CD4-positive, alpha-beta T cell treated with Interferon alpha-2 for 1 hour (primary cell): ENCODE results near the gene MAD1L1.

ENCODE experiments used
- DNase-seq, 2 donors: peaks; one replicate each; pipeline ENCODE4 v3.0.0-alpha.2; 2020 to 2022

Gene MAD1L1

DNA sequence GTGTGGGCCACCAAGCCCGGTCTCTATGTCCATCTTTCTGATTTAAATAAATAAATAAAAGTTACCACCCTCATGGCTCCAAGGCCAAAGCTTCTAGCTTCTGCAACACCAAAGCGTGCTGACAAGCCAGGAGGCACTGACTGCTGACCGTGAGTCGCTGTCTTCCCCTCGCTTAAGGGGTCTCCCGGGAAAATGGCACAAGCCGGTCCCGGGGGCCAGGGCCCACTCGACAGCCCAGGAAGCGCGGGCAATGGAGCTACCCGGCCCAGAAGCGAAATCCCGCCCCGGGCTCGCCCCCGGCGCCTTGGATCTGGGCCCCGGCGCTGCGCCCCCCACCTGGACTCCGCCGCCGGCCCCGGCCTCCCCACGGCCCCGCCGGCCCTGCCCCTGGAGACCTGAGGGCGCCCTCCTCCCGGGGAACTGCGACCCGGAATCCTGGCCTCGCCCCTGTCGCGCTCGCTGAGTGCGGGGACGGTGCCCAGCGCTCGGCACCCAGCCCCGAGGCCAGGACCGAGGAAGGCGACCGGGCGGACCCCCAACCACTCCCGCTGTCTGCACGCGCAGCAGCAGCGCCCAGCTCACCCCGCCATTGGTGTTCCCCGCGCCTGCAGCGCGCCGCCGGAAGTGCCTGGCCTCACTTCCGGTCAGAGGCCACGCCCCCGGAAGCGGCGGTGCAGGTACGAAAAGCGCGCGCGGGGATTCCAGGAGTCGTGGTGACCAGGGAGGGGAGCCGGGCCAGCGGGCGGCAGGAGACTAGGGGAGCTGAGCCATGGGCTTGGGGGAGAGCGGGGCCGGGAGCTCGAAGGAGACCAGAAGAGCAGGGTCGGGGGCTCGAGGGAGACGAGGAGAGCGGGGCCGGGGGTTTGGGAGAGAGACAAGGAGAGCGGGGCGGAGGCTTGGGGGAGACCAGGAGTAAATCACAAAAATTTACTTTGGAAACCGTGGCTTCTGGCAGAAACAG, 9.1 kb upstream of the MAD1L1 start, which contains the start of the genes MRM2 and NUDT1:
Gene MRM2 (minus strand): TSS at position 626 of the 961 bp plus-strand sequence. CDS start 36 bp downstream, at position 590.
Gene NUDT1 (plus strand): TSS at position 647 of the 961 bp plus-strand sequence. CDS start 2,349 bp downstream, outside the sequence.
- peak; percentile 67 to 74 for DNase-seq

DNA sequence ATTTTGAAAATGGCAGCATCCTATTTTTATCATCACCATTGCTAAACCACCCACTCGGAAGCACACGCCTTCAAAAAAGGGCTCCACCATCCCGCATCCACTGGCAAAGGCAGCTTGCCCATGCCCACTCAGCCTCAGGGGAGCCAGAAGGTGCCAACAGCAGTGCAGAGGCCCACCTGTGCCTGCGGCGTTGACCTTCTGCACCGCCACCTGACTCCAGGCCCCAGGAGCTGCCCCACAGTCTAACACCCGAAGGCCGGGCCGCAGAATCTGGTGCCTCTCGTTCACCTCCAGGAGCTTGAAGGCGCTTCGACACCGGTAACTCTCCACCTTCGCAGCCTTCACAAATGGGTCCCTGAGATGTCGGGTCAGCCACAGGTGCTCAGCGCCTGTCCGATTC, 6.5 kb upstream of the MAD1L1 start:
- DNase-seq, result no peak

DNA sequence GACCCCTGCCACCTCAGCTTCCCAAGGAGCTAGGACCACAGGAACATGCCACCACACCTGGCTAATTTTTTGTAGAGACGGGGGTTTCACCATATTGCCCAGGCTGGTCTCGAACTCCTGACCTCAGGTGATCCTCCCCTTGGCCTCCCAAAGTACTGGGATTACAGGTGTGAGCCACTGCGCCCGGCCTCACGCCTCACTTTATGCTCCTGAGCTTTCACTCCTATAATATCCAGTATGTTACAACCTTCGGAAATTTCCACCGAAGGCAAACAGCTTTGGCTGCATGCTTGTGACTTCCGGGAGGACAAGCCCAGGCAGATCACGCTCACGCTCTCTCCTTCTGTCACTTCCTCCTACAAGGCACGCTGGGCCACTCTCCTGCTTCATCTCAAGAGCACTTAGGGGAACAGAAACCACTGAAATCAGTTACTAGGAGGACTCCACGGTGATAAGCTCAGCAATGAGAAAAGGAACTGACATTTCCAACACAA, 4.4 kb upstream of the MAD1L1 start:
- peak; percentile 33 to 80 for DNase-seq

DNA sequence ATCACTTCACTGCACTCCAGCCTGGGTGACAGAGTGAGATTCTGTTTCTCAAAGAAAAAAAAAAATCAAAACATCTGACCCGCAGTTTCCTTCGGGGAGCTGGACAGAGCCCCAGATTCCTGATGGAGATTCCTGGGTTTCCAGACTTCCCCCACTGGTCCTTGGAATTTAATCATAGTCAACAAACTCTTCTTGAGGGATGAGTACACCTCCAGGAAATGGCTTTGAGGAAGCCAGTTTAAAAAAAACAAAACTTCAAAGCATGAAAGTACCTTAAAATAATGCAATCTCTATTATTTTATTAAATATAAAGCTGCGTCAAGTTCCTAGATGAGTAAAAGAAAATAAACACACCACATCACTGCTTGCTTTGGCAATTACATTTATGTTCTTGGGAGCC, 1.2 kb upstream of the MAD1L1 start:
- DNase-seq, result no peak

DNA sequence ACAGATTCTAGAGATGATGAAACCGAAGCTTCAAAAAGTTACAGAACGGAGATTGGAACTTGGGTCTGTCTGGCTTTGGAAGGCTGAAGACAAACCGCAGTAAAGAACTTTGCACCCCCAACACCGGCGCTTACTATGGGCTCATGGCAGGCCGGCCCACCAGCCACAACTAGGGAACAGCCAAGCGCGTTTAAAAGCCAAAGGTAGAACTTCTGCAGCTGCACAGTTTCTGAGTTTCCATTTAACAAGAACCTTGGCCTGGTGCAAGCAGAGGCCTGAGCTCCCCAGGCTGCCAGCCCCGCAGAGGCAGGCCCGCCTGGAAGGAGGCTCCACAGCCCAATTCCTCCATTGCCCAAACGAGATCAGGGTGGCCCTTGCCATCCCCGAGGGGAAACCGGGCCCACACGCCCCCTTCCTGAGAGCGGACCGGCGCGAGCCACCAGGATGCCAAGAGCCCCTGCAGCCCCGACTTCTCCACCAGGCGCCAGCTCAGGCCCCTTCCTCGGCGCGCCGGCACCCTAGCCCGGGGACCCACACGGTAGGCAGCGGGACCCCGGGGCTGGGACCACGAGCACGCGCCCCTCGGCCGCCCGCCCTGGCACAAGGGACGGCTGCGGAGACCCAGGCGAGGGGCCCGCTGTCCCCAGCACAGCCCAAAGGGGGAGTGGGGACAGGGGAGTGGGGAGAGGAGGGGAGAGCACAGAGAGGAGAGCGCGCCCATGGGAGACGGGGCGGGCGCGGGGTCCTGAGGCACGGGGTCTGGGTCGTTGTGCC, 566 bp downstream of the MAD1L1 start:
- no peak for DNase-seq

DNA sequence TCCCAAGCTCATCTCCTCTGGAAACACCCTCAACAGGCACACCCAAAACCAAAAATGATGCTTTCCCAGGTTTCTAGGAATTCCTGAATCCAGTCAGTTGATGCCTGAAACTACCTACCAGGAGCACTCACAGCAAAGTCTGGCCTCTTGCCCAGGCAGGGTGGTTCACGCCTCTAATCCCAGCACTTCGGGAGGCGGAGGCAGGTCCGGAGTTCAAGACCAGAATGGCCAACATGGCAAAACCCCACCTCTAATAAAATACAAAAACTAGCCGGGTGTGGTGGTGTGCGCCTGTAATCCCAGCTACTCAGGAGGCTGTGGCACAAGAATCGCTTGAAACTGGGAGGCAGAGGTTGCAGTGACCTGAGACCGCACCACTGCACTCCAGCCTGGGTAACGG, 1.9 kb downstream of the MAD1L1 start:
- no peak for DNase-seq

DNA sequence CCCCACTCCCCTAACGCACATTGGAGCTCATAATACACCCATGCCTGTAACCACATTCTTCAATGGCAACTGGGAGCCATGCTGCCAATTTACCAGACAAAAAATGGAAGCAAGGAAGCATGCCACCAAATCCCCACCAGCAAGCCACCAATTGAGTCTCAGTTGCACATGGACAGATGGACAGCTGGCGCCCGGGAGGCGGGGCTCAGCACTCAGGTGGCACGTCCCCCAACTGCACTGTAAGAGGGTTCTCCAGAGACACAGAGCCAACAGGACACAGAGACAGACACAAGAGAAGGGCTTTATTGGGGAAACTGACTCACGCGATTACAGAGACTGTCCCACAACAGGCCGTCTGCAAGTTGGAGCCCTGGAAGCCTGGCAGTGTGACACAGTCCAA, 2.5 kb downstream of the MAD1L1 start:
- no peak for DNase-seq

DNA sequence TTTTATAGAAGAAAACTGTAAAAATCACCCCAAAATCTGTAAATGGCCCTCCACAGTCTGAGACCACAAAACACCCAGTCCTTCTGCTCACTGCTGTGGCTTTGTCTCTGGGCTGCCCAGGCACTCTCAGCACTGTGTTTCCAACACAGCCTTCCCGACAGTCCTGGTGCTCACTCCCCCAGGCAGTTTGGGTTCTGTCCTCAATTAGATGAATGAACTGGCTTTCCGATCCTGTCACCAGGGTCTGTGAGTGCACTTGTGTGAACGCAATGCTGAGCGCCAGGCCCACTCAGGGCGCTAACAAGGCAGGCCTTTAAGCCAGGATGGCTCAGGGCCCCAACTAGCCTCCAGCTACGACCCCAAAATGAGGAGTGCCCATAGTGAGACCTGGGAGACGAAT, 3.3 kb downstream of the MAD1L1 start:
- DNase-seq, result no peak

DNA sequence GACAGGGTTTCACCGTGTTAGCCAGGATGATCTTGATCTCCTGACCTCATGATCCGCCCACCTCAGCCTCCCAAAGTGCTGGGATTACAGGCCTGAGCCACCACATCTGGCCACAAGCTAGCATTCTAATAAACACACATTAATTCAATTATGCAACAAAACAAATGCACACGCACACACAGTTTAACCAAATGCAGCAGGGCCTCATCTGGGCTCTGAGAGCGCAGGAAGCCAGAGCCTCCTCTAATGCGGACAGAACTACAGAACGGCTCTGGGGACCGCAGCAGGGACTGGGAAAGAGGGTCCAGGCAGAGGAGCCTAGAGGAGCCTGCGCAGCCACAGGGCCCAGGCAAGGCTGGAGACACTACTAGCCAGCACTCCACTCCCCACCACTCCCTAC, 3.8 kb downstream of the MAD1L1 start:
- no peak for DNase-seq

DNA sequence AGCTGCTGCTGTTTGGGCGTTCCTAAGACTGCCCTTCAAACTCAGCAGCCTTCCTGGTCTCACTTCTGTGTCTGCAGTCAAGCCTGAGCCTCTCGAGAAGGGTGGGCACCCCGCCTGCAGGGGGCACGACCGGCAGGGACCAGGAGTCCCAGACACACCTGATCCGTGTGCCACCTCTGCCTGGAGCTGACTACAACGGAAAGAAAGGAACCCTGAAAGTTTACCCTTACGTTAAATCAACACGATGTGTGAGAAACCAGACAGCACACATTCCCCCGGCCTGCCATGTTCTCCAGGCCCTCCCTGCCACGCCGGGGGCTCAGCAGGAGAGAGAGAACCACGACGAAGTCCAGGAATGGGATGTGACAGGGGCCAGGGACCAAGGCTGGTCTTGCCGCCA, 5.0 kb downstream of the MAD1L1 start:
- no peak for DNase-seq

DNA sequence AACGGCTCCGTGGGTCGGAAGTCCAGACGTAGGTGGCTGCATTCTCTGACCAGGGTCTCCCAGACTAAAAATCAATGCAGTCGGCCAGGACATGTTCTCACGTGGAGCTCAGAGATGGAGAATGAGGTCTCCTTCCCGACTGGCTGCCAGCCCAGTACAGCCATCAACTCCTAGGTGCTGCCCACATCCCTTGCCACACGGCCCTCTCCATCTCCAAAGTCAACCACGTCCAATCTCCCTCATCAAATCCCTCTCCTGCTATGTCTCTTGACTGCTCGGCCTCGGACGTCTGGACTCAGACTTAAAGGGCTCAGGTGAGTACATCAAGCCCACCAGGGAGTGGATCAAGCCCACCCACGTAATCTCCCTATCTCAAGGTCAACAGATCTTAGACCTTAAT, 6.9 kb downstream of the MAD1L1 start:
- no peak for DNase-seq

DNA sequence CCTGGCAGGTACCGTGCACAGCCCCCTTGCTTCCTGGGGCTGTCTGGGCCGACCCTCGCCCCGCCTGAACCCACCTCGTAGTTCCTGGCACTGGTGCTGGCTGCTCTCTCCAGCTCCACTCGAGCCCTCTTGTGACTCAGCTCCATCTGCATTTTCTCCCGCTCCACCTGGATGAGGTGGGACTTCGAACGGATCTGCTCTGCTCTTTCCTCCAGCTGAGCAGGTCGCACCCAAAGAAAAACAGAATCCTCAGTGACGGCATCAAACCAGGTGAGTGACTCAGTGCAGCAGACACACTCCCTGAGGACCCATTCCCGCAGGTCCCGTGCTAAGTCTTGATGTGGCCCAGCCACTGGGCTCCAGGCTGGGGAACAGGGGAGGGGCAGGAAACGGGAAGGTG, 7.4 kb downstream of the MAD1L1 start:
- no peak for DNase-seq

DNA sequence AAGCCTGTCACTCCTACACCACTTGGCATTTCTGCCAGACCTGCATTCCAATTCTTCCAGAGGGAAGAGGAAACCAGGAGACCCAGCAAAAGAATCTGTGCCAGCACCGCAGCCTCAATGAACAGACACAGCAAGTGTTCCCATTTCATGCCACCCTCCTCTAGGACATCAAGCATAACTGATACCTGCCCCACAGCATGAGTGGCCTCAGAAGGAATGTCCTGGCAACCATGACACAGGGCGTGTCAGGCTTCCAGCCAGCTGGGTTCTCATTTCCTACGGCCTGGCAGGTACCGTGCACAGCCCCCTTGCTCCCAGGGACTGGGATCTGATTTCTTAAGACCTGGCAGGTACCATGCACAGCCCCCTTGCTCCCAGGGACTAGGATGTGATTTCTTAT, 7.8 kb downstream of the MAD1L1 start:
- DNase-seq, result no peak

DNA sequence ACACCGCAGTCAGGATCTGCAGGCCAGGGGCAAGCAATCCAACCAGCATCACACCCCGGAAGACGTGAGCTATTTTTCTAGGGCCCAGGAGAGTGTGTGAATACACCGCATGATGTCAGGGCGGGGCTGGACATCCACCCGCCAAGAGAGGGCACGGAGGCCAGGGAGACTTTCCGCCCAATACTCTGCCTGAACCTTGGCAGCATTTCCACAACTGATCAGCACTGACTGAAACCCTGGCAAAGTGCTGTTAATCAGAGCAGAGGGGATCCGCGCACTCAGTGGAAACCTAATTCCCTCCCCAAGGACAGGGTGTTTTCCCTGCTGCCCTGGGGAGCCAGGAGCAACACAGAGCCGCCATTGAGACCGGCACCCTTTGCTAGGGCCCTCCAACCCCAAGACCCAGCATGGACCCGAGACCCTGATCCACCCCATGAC, 8.2 kb downstream of the MAD1L1 start:
- no peak for DNase-seq

DNA sequence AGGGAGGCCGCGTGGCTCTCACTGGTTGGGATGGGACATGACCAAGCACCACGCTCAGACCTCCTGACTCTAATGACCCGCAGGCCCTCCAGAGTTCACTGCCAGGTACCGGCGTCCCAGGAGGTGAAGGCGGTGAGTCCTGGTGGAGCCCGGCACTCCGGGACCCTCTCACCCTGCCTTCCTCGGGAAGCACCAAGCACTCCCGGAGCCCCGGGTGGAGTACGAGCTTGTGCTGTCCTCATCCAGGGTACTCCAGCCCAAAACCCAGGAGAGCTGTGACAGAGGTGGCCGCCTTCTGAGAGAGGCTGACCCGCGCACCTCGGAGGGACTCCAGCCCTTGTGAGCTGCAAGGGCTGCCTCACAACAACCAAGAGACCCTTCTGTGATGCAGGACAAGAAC, 9.4 kb downstream of the MAD1L1 start:
- no peak for DNase-seq

DNA sequence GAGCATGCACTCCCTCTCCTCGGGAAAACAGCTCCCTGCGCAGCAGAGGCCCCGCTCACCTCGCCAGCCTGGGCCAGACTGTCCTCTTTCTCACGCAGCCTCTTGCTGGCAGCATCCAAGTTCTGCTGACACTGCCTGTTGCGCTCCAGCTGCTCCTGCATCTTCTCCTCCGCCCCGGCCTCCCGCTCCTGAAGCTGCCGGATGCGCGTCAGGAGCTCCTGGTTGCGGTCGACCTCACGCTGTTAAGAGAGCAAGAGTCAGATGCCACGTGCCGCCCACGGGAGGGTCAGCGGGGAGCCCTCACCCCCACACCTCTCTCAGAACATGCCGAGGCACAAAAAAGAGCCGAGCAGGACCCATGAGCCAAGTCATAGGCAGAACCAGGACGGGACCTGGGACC, 10.2 kb downstream of the MAD1L1 start:
- DNase-seq, result no peak

DNA sequence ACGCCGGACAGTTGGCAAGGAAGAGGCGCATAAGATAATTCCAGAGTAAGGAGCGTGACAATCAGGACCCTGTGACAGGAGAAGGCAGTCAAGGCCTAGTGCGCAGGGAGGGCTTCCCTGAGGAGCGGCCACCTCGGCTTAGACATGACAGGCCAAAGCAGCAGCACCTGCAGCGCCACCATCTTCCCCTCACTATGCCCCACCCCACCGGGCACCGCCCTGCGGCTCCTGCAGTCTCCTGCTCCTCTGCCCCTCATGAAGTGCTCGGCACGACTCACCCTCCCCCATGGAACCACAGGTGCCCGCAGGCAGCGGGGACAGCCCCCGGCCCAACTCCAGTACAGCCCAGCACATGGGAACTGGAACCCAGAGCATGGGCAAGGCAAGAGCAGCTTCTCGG, 11.8 kb downstream of the MAD1L1 start:
- no peak for DNase-seq

DNA sequence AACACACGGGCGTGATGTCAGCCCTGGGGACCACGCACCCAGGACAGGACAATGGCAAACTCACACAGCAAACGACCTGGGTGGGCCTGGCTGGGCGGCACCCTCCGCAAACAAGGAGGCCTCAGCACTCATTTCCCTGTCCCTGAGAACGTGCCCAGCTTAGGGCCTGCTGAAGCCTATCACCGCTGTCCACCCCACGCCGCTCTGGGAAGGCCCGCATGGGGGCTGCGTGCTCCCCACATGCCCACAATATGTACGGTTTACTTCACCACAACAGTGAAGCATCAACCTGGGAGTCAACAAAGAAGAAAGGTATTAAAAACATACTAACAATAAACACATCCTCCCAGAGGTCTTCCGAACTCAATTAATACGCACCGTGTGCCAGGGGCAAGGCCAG, 12.2 kb downstream of the MAD1L1 start:
- DNase-seq, result no peak

DNA sequence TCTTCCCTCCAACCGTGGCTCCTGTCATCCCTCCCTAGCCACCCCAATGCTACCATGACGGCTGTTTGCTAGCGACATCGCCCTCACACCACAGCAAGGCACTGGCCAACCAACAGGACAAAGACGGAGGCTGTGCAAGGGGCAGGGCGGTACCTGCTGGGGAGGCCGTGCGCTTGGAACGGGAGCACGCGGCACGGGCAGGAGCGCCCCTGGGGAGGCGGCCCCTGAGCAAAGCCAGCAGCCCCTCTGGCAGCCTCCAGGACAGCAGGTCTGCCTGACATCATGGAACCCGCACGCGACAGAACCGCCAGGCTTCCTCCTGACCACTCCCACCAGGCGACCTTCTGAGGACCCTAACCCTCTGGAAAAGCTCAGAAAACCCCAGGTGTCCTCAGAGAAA, 12.7 kb downstream of the MAD1L1 start:
- DNase-seq, result no peak

DNA sequence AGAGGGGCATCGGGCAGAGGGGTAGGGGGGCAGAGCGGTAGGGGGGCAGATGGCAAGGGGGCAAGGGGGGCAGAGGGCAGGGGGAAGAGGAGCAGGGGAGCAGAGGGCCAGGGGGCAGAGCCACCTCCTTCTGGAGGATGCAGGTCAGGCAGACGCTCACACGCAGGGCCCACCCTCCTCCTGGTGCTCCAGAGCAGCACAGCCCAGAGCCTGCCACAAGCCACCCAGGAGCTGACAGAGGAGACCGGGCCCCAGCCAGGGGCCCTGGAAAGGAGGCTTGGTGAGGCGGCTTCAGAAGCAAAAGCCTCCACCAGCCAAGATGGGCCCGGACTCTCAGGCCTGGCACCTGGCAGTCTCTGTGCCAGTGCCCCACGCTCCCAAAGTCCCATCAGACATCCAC, 13.1 kb downstream of the MAD1L1 start:
- DNase-seq, result no peak

DNA sequence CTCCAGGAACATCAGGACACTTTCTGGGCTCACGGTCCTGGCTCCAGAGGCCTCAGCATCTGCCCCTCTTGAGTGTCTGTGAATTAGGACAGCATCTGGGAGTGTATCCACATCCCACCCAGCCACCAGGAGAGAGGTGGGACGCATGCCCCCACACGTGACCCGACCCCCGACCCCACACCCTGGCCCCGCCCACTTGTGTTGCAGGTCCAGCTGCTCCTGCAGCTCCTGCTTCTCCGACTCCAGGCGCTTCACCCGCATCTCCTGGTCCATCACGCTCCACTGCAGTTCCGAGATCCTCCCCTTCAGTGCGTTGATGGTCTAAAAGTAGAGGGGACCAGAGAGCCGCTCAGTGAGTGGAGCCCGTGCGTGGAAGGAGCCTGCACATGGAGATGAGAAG, 13.6 kb downstream of the MAD1L1 start:
- DNase-seq, result no peak

DNA sequence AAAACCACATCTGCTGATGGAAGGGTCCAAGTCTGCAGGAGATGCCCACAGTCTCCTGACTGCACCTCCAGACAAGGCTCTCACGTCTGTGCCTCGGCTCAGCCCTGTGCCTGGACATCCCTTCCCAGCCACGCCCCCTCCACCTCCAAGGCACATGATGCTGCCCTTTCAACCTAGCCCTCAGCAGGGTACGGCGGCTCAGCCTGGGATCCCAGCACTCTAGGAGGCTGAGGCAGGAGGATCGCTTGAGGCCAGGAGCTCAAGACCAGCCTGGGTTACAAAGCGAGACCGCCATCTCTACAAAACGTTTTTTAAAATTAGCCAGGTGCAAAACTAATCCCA, 14.3 kb downstream of the MAD1L1 start:
- no peak for DNase-seq

DNA sequence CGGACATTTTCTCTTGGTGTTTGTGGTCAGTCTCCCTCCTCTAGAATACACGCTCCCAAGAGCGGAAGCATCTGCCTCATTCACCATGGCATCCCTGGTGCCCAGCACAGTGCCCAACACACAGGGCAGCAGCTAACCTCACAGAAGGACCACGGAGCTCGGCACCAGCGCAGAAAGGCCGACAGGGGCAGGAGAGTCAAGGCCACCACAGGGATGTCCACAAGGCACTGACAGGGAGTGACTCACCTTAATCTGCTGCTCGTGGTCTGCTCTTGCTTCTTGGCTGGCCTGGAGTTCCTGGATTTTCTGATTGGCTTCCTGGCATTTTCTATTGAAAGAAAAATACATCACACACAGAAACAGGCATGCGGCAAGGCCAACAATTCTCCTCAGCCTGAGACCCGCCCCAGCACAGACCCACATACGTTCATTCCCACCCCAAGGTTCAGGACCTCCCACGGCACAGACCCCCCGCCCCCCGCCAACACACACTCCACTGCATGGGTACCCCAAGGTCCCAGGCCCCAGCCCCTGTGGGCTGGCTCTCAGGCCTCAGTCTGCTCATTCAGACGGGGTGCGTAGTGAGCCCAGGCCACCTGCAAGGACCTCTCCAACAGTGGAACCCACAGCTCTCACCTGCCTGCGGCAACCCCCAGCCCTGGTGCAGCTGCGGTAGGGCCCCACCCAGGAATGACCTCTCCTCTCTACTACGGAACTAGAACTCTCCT, 14.9 kb downstream of the MAD1L1 start:
- no peak for DNase-seq
